Small intestine (tissue), 7 donors: ENCODE measurements around the gene RAB3B. TPM values are rescaled to one million over a fixed set of nuclear protein-coding genes. Genes with fewer than 3 reads are reported as not detected.

Experiments used
- DNase-seq, 2 donors: peaks; one replicate each; pipeline versions ENCODE4 v3.0.0 to v3.0.0-alpha.2; 2013
- FAIRE-seq: peaks from 2 replicates; lab custom pipeline; 2012; peaks lifted over from hg19 to GRCh38; lab: Jason Lieb, UNC
- H3K27ac ChIP-seq, 3 donors: one replicate each; pipeline ENCODE4 v1.5.1; 2013; ENCODE audit warnings: low read length in 2 of 3, mild to moderate bottlenecking in 2 of 3, control low read depth in 1 of 3, inconsistent platforms in 1 of 3, low read depth in 1 of 3, moderate library complexity in 1 of 3
- H3K27me3 ChIP-seq, 3 donors: one replicate each; pipeline ENCODE4 v1.6.1; 2013; ENCODE audit warnings: low read length in 3 of 3, inconsistent platforms in 1 of 3; ENCODE audit not compliant: control insufficient read depth in 3 of 3, insufficient read depth in 3 of 3
- H3K36me3 ChIP-seq, 3 donors: one replicate each; pipeline ENCODE4 v1.6.1; 2013; ENCODE audit warnings: low read length in 3 of 3, inconsistent platforms in 1 of 3, low read depth in 1 of 3, mild to moderate bottlenecking in 1 of 3, moderate library complexity in 1 of 3; ENCODE audit not compliant: control insufficient read depth in 3 of 3, insufficient read depth in 2 of 3
- H3K4me1 ChIP-seq, 3 donors: one replicate each; pipeline ENCODE4 v1.6.1; 2013; ENCODE audit warnings: low read length in 2 of 3, inconsistent platforms in 1 of 3, low read depth in 1 of 3, mild to moderate bottlenecking in 1 of 3, moderate library complexity in 1 of 3; ENCODE audit not compliant: control insufficient read depth in 3 of 3, insufficient read depth in 2 of 3
- H3K4me3 ChIP-seq, 3 donors: one replicate each; pipeline ENCODE4 v1.5.1; 2013; ENCODE audit warnings: low read length in 3 of 3, control low read depth in 1 of 3, inconsistent platforms in 1 of 3, low read depth in 1 of 3, mild to moderate bottlenecking in 1 of 3, moderate library complexity in 1 of 3
- H3K9me3 ChIP-seq, 2 donors: one replicate each; pipeline ENCODE4 v1.6.1; 2013; ENCODE audit warnings: low read depth in 1 of 2, low read length in 1 of 2; ENCODE audit not compliant: control insufficient read depth in 2 of 2, insufficient read depth in 1 of 2
- WGBS, 3 donors: extraction: QIAGEN DNeasy Blood & Tissue Kit; methylation state at CpG; one replicate each; pipeline ENCODE4 v1.1.7; 2013; 5-methylcytosine and 5-hydroxymethylcytosine counted together
- polyA plus RNA-seq, 4 donors: library from polyadenylated mRNA; stranded (reverse) in 3 of 4; unstranded in 1 of 4; fragments of 200-250 nt in 3 of 4; fragments of 120-200 nt in 1 of 4; gene quantifications; one replicate each; pipeline versions ENCODE4 v1.2.1 to v1.2.3, GENCODE V29; 2013
- donor health status: healthy with polysubstance abuse.
- donor health status: control.
- donor health status: control.
- donor health status: Bipolar disorder and iron deficiency.
- donor health status: healthy.

The RAB3B gene
- polyA plus RNA-seq, 4 donors, result 0.22 to 4.6 (median 1.6) TPM

- 50 to 53% (median 51%) methylated on average over 8 of the region's 8 CpGs for WGBS, 3 donors
- H3K36me3 ChIP-seq, result no peaks in the 10 kb centered on the region
- no peak for DNase-seq
- peak overlapping the region in 1 of 3 donors; percentile 5 for H3K27ac ChIP-seq
- FAIRE-seq, result no peak
- no peaks in the 10 kb centered on the region for H3K27me3 ChIP-seq
- H3K4me1 ChIP-seq, result no peaks in the 10 kb centered on the region
- H3K9me3 ChIP-seq, result no peaks in the 10 kb centered on the region
- H3K4me3 ChIP-seq, result no peak overlapping the region
Observed at GRCh38 chr1:51956528-51957509, 33.7 kb downstream of the RAB3B start.

- Histone ChIP-seq H3K4me3 (no peak overlapping the region), H3K27ac (no peak overlapping the region), H3K27me3 (no peaks in the 10 kb centered on the region), H3K36me3 (no peaks in the 10 kb centered on the region), H3K4me1 (no peaks in the 10 kb centered on the region), H3K9me3 (no peaks in the 10 kb centered on the region)
- DNase-seq (no peak), FAIRE-seq (no peak)
- WGBS, 3 donors, result 47 to 68% (median 56%) methylated on average over 4 of the region's 4 CpGs
Observed at GRCh38 chr1:51955797-51956527, 34.5 kb downstream of the RAB3B start.

DNA sequence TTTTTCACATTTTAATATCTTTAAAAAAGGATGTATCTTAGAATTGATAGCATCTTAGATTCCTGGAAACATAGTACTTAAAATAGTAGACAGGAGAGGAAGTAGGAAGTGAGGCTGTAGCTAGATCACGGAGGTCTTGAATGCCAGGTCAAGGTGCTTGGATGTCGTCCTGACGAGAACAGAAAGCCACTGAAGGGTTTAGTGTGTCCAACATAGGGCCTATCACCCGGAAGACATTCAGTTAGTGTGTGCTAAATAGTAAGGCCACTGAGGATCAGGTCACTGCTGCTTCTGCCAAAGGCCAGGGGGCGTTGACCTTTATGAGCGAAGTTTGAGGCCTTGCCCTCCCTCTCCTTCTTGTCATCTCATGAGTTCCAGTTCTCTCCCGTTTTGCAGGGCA lies 35.7 kb downstream of the RAB3B start:
- DNase-seq (no peak), FAIRE-seq (no peak)
- WGBS, 3 donors, result 87 to 95% (median 92%) methylated on average over 7 of the region's 7 CpGs
- peaks cover 0 to 4% of the 10 kb centered on the region in 2 donors for H3K9me3 ChIP-seq
- peaks cover 0 to under 1% (median 0%) of the 10 kb centered on the region in 3 donors for H3K27me3 ChIP-seq
- no peaks in the 10 kb centered on the region for H3K36me3 ChIP-seq
- H3K4me3 ChIP-seq, result no peak overlapping the region
- H3K27ac ChIP-seq, result no peak overlapping the region
- H3K4me1 ChIP-seq, result no peaks in the 10 kb centered on the region

DNA sequence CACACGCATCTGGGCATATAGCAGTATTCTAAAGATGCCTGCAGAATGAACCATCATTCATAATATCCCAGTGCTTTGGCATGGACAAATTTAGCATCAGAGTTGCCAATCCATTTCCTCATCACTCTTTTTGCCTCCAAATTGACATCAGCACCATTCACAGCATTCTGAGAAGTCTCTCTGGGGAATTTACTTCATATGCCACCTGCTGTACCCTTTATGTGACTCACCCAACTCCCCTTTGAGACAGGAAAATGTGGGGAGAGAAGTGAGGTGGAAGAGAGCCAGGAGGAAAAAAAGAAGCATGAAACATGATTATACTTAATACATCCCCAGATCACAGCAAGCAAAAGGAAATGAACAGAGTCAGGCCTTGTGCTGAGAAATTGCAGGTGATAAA lies 37.4 kb downstream of the RAB3B start:
- Histone ChIP-seq H3K36me3 (no peaks in the 10 kb centered on the region), H3K27me3 (peaks cover 0 to 2% (median 0%) of the 10 kb centered on the region in 3 donors), H3K27ac (no peak overlapping the region), H3K4me3 (no peak overlapping the region), H3K4me1 (no peaks in the 10 kb centered on the region), H3K9me3 (peaks cover 0 to 11% of the 10 kb centered on the region in 2 donors)
- no peak for FAIRE-seq
- 93 to 94% (median 94%) methylated on average over 1 of the region's 1 CpG for WGBS, 3 donors
- no peak for DNase-seq

DNA sequence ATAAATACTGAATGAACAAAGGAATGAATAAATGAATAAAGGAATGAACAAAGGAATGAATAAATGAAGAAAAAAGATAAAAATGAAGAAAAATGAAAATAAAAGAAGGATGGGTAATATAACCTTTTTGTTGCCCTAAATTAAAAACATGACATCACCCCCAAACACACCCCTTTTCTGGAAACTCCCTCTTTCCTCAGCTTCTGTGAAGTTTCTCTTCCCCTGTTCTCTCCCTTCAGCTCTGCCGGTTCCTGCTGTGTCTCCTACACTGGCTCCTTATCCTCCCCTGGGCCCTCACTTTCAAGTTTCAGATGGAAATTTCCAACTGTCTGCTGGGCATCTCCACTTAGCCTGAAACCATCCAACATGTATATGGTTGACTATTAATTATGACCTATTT lies 37.9 kb downstream of the RAB3B start:
- Histone ChIP-seq H3K4me3 (no peak overlapping the region), H3K27ac (no peak overlapping the region), H3K36me3 (no peaks in the 10 kb centered on the region), H3K9me3 (peaks cover 0 to 11% of the 10 kb centered on the region in 2 donors), H3K4me1 (no peaks in the 10 kb centered on the region), H3K27me3 (peaks cover 0 to 2% (median 0%) of the 10 kb centered on the region in 3 donors)
- FAIRE-seq (no peak), DNase-seq (no peak)
- 72 to 92% (median 77%) methylated on average over 1 of the region's 1 CpG for WGBS, 3 donors

- no peak for FAIRE-seq
- Histone ChIP-seq H3K27me3 (peaks cover 0 to 2% (median 0%) of the 10 kb centered on the region in 3 donors), H3K4me1 (no peaks in the 10 kb centered on the region), H3K27ac (no peak overlapping the region), H3K4me3 (no peak overlapping the region), H3K9me3 (peaks cover 0 to 11% of the 10 kb centered on the region in 2 donors), H3K36me3 (no peaks in the 10 kb centered on the region)
- 80 to 88% (median 83%) methylated on average over 4 of the region's 4 CpGs for WGBS, 3 donors
- DNase-seq, result no peak
Observed at GRCh38 chr1:51950701-51951100, 39.8 kb downstream of the RAB3B start.

DNA sequence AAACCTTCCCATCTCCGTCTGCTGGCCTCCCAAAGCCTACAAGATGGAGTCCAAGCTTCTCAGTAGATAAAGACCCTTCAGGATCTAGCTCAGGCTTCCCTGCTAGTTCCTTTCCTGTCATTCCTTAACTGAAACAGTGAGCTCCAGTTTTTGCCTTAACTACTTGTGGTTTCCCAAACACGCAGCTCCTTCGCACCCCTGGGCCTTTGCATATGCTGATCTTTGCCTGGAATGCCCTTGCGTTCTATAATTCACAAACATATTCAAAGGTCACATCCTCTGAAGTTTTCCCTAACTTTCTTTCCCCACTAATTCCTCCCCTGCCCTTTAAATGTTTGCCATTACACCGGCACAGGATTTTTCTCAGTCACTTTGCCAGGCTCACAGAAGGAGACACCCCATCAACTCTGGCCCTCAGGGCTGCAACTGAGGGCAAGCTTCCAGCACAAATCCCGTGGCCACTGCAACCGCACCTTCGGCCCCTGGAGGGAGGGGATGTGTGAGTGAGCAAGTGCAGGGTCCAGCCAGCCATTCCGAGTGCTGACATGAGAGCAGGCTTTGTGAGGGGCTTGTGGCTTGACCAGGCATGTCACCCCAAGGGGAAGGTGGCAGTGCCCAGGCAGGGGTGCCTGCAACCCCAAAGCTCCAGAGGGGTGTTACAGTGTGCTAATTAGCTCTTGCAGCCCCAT lies 41.3 kb downstream of the RAB3B start:
- Histone ChIP-seq H3K27me3 (peaks cover 0 to 2% (median 0%) of the 10 kb centered on the region in 3 donors), H3K4me3 (no peak overlapping the region), H3K4me1 (no peaks in the 10 kb centered on the region), H3K27ac (no peak overlapping the region), H3K36me3 (no peaks in the 10 kb centered on the region), H3K9me3 (peaks cover 0 to 11% of the 10 kb centered on the region in 2 donors)
- 82 to 86% (median 82%) methylated on average over 8 to 9 of the region's 9 CpGs for WGBS, 3 donors
- DNase-seq (no peak), FAIRE-seq (no peak)

- FAIRE-seq, result no peak
- H3K4me3 ChIP-seq, result no peak overlapping the region
- 83 to 100% (median 90%) methylated on average over 2 of the region's 2 CpGs for WGBS, 3 donors
Observed at GRCh38 chr1:51948491-51948915, 42.0 kb downstream of the RAB3B start.

More at GRCh38 chr1:51948491-51948915, 42.0 kb downstream of the RAB3B start:
- H3K4me1 ChIP-seq, result no peaks in the 10 kb centered on the region
- peaks cover 0 to 11% of the 10 kb centered on the region in 2 donors for H3K9me3 ChIP-seq
- peaks cover 0 to 2% (median 0%) of the 10 kb centered on the region in 3 donors for H3K27me3 ChIP-seq
- H3K36me3 ChIP-seq, result no peaks in the 10 kb centered on the region
- no peak for DNase-seq
- no peak overlapping the region for H3K27ac ChIP-seq
